Activated CD8-positive, alpha-beta memory T cell treated with anti-CD3 and anti-CD28 coated beads, Interleukin-2, amount 50 U/mL, for 1 hour (primary cell): ENCODE data around the gene ULK1.
"Not testable (repeated sequence)": the region's sequence is repeated elsewhere in the genome, so short reads cannot be mapped to it uniquely, and the experiment has no call there.

ENCODE experiments used
- DNase-seq: peaks from one replicate; pipeline ENCODE4 v3.0.0-alpha.2; 2020; ENCODE audit errors: extremely low read depth

Gene ULK1

GRCh38 chr12:131943389-131943788, 49.0 kb downstream of the ULK1 start:
- no peak for DNase-seq

- no peak for DNase-seq
Observed at GRCh38 chr12:131943876-131944275, 49.5 kb downstream of the ULK1 start.

- DNase-seq: no peak
Observed at GRCh38 chr12:131944601-131945251, 50.3 kb downstream of the ULK1 start.

- DNase-seq: no peak
Observed at GRCh38 chr12:131946757-131947156, 52.3 kb downstream of the ULK1 start.

GRCh38 chr12:131947482-131948027, 53.1 kb downstream of the ULK1 start:
- no peak for DNase-seq

GRCh38 chr12:131948166-131948712, 53.8 kb downstream of the ULK1 start:
- DNase-seq: no peak

GRCh38 chr12:131948713-131949430, 54.5 kb downstream of the ULK1 start:
- DNase-seq: not testable (repeated sequence)

- DNase-seq: peak; percentile 86
Observed at GRCh38 chr12:131949431-131950181, 55.2 kb downstream of the ULK1 start, which contains the start of gene EP400. TSS of gene EP400 (plus strand) at chr12:131949942. CDS start at chr12:131960620, 10,678 bp downstream.

GRCh38 chr12:131950182-131950913, 55.9 kb downstream of the ULK1 start:
- DNase-seq: no peak

GRCh38 chr12:131953810-131954209, 59.4 kb downstream of the ULK1 start:
- DNase-seq: not testable (repeated sequence)

- DNase-seq: not testable (repeated sequence)
Observed at GRCh38 chr12:131954460-131954859, 60.0 kb downstream of the ULK1 start.

GRCh38 chr12:131959116-131959515, 64.7 kb downstream of the ULK1 start:
- no peak for DNase-seq

GRCh38 chr12:131959641-131960589, 65.5 kb downstream of the ULK1 start:
- no peak for DNase-seq

GRCh38 chr12:131960590-131961325, 66.3 kb downstream of the ULK1 start:
- DNase-seq: not testable (repeated sequence)

- not testable (repeated sequence) for DNase-seq
Observed at GRCh38 chr12:131961328-131961727, 66.9 kb downstream of the ULK1 start.

- no peak for DNase-seq
Observed at GRCh38 chr12:131962069-131962468, 67.6 kb downstream of the ULK1 start.

GRCh38 chr12:131963381-131963780, 69.0 kb downstream of the ULK1 start:
- no peak for DNase-seq

GRCh38 chr12:131965073-131965472, 70.7 kb downstream of the ULK1 start:
- DNase-seq: no peak

- DNase-seq: no peak
Observed at GRCh38 chr12:131971226-131971625, 76.8 kb downstream of the ULK1 start.
